Urothelium cell line (cell line): ENCODE results near the gene FAM13A.
"Not testable (repeated sequence)": the region's sequence is repeated elsewhere in the genome, so short reads cannot be mapped to it uniquely, and the experiment has no call there.

Experiments
- DNase-seq: peaks from one replicate; pipeline ENCODE4 v3.0.0; 2011; ENCODE audit warnings: low spot score, mixed read lengths
- FAIRE-seq: peaks from 2 replicates; lab custom pipeline; 2011; peaks lifted over from hg19 to GRCh38; lab: Jason Lieb, UNC

FAM13A gene

DNA sequence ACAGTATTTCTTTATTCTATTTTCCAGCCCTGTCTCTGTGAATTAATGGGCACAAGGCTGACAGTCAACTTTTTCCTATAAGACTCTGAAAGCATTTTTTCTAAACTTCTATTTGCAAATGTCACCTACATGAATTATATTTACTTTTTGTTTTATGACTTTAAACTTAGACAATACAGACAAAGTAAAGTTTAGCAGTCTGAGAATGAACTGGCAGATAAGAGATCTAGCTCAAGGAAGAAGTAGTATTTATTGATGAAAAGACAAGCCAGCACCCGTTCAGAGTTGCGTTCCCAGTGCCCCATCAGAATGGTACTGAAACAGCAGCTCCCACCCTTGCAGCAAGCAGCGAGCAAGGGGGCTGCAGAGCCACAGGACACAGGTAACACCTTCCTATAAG is 148.5 kb downstream of the FAM13A start:
- FAIRE-seq (no peak), DNase-seq (no peak)

DNA sequence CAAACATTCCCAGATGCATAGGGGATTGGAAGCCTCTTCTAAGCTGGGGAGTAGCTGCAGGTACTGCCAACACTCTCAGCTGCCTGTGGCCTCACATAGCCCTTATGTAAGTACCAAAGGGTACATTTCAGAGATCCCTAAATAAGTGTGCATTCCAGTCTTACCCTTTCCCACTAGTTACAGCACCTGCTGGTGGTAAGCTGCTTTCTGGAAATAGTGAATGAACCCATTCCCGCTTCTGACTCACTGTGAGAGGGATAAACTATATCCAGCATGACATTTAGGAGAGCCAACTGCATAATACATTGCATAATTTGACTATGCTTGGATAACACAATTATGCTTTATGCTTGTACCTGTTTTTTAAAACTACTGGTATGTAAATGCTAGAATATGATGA is 149.0 kb downstream of the FAM13A start:
- FAIRE-seq: no peak
- no peak for DNase-seq

DNA sequence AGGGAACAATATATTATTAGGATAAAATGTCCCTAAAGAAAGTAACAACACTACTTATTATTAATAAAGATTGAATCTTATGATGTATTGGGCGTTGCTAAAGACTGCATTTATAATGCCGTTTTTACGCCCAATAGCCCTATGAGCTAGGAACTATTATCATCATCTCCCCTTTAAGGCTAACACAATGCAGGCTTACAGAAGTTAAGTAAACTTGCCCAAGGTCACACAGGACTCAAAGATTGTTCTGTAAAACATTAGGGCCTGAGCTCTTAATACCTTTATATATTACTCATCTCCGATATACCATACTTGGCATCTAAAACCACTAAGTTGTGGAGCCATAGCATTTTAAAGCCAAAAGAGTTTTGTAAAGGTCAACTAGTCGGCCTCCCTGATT is 149.5 kb downstream of the FAM13A start:
- DNase-seq (no peak), FAIRE-seq (no peak)

- DNase-seq, FAIRE-seq: not testable (repeated sequence)
Measured at GRCh38 chr4:88904240-88904639, 152.7 kb downstream of the FAM13A start.

- no peak for FAIRE-seq
- no peak for DNase-seq
Measured at GRCh38 chr4:88900432-88900831, 156.6 kb downstream of the FAM13A start.

DNA sequence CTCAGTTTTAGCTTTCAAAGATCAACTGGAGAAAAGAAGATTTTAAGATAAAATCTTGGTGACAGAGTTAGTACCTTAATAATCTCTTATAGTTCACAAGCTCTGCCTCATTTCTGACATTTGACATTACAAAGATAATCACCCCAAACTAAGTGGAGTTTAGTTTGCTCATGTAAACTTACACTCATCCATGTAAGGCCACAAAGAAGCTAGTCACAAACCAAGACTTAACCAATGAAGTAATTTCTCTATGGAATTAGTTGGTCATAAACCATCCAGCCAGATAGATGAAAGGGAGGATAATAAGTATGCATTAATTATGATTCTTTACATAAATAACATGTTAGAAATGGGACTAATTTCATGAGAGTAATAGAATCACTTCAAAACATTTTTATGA is 159.2 kb downstream of the FAM13A start:
- no peak for DNase-seq
- FAIRE-seq: no peak

DNA sequence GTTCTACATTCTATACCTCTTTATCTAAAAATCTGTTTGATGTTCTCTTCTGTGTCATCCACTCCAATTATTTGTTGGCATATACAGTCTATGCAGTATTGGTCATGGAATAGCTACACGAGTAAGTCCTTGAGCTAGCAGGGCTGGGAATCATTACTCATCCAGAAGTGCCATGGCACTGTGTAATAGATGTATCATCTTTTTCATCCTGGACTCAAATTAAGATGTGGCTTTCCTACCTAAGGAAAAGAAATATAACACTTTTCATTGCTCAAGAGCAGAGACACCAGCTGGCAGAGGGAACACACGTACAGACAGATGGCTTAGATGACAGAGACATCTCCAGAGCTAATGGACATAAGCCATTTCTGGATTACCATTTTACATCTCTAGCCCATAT is 159.8 kb downstream of the FAM13A start:
- no peak for FAIRE-seq
- no peak for DNase-seq

- FAIRE-seq: no peak
- DNase-seq: no peak
Measured at GRCh38 chr4:88893961-88894360, 163.0 kb downstream of the FAM13A start.

DNA sequence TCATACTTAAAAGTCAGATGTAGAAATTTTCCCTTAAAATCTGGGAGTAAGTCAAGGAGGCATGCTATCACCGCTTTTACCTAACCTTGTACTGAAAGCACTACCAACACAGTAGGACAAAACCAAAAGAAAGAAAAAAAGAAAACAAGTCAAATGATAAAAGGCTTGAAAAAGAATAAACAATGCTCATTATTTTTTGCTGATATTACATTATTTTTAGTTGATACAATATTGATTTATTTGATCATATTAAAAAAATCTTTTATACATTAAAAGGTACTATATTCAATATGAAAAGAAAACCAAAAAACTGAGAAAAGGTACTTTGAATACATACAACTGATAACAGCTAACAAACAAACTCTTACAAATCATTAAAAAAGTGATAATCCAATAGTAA is 164.3 kb downstream of the FAM13A start:
- FAIRE-seq (no peak), DNase-seq (no peak)

DNA sequence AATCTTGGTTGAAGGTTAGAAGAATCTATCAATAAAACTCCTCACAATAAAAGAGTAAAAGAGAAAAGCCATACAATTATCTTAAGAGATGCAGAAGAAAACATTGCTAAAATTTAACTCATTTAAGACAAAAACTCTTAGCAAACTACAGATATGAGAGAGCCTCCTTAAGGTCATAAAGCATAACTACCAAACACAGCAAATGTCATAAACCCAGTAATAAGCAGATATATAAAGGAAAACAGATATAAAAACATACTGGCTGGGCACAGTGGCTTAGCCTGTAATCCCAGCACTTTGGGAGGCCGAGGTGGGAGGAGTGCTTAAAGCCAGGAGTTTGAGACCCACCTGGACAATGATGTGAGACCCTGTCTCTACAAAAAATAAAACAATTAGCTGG is 165.3 kb downstream of the FAM13A start:
- FAIRE-seq: no peak
- DNase-seq: no peak

- not testable (repeated sequence) for DNase-seq, FAIRE-seq
Measured at GRCh38 chr4:88887409-88887808, 169.6 kb downstream of the FAM13A start.

- FAIRE-seq: no peak
Measured at GRCh38 chr4:88881227-88881569, 175.8 kb downstream of the FAM13A start.

GRCh38 chr4:88880501-88881226 is 176.3 kb downstream of the FAM13A start:
- FAIRE-seq (no peak), DNase-seq (no peak)

More at GRCh38 chr4:88881227-88881569, 175.8 kb downstream of the FAM13A start:
- DNase-seq: no peak

GRCh38 chr4:88879991-88880390 is 177.0 kb downstream of the FAM13A start:
- FAIRE-seq: no peak
- DNase-seq: no peak

- FAIRE-seq (no peak), DNase-seq (no peak)
Measured at GRCh38 chr4:88878642-88879041, 178.3 kb downstream of the FAM13A start.

- DNase-seq (no peak), FAIRE-seq (no peak)
Measured at GRCh38 chr4:88870428-88870827, 186.6 kb downstream of the FAM13A start.

DNA sequence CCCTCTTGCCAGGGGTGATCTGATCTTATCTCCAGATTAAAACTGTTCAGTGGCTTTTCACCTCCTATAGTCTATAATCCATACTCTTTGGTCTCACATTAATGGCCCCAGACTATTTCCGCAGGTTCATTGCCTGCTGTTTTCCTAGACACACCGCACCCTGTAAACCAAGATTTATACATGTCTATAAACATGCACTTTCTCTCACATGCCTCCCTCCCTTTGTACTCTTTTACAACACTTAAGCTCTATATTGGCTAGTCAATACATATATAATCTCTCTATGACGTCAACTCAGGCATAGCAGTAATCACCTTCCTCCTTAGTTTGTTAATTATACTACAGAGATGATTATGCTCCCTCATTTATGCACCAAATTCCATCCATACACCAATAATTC is 188.5 kb downstream of the FAM13A start:
- no peak for DNase-seq
- FAIRE-seq: no peak

- DNase-seq (no peak), FAIRE-seq (no peak)
Measured at GRCh38 chr4:88866862-88867550, 190.0 kb downstream of the FAM13A start.

GRCh38 chr4:88865466-88865865 is 191.5 kb downstream of the FAM13A start:
- DNase-seq (no peak), FAIRE-seq (no peak)

DNA sequence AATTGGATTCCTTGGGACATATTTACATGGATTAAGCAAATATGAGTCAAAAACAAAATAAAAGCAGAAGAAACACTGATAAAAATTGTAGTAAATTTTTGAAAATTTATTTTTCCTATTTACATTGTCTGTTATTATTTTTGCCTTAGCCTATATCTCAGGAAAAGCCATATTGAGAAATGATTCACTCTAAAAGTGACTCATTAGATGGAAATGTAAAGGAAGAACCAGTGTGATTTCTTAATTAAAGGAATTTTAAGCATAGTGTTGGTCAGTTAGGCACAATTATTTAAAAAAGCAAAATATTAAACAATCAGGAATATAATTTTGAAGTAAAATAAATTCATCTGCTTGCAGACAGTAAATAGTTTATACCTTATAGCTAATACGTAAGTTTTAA is 191.9 kb downstream of the FAM13A start:
- DNase-seq: no peak
- no peak for FAIRE-seq

DNA sequence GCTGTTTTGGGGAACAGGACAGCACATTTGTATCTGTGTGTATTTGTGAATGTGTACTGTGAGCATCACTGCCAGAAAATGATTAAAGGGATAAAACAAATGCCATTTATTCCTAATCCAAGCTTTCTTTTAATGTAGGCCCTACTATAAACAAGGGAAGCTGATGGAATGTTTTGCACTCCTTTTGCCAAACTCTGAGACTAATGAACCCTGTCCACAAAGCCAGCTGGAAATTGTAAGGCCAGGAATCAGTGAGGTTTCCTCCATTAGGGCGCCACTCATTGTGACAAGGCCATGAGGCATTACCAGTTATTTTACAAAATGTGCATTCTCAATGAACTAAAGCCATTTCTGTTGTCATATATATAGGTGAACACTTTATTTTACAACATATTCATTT is 196.4 kb downstream of the FAM13A start:
- FAIRE-seq: no peak

DNA sequence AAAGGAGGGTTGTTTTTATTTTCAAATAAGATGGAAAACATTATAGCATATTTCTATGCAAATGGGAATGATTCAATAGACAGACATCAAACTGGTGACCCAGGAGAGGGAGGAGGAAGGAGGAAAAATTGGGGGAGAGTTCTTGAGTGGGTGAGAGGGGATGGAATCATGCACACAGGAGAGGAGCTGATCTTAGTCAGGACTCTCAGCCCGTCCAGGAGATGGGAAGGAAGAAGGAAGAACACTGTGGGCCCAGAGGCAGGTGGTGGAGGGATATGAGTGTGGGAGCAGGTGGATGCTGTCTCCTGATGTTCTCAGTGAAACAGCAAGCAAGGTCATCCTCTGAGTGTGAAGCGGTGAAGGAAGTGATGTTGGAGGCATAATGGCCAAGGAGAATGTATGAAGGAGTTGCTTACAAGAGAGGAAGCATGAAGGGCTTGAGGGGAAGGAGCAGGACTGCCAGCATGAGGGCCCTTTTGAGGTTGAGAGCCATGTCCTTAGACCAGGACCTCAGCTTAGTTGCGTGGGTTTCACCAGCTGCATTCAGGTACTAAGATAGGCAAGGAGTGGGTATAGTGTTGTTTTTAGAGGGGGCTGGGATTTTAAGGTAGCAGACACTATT is 197.7 kb downstream of the FAM13A start:
- DNase-seq (no peak), FAIRE-seq (no peak)

More for the DNA sequence above, 196.4 kb downstream of the FAM13A start:
- DNase-seq: no peak
